D721Med (cell line): ENCODE data around the gene SLC39A1.
"Not testable (repeated sequence)": the region's sequence is repeated elsewhere in the genome, so short reads cannot be mapped to it uniquely, and the experiment has no call there.

Experiments
- DNase-seq: peaks from one replicate; pipeline ENCODE4 v3.0.0; 2011; ENCODE audit warnings: low spot score; ENCODE audit not compliant: insufficient read length
- FAIRE-seq: peaks from 2 replicates; lab custom pipeline; 2011; peaks lifted over from hg19 to GRCh38; lab: Jason Lieb, UNC
- CTCF ChIP-seq: IDR thresholded peaks from 2 replicates; pipeline ENCODE4 v1.5.1; 2012; ENCODE audit warnings: mild to moderate bottlenecking, control low read depth; ENCODE audit not compliant: insufficient read depth; ENCODE audit errors: missing control alignments

The SLC39A1 gene

GRCh38 chr1:153916297-153916696, 47.0 kb downstream of the SLC39A1 start:
- FAIRE-seq, result no peak
- TF ChIP-seq CTCF, result no peak
- DNase-seq, result no peak

GRCh38 chr1:153912349-153912748, 51.0 kb downstream of the SLC39A1 start:
- FAIRE-seq (no peak), DNase-seq (no peak)
- TF ChIP-seq CTCF, result no peak

- not testable (repeated sequence) for FAIRE-seq, DNase-seq
These were observed 52.8 kb downstream of the SLC39A1 start for GRCh38 chr1:153910560-153910959.
